Stomach (tissue), 4 donors: ENCODE measurements around the gene DCAKD.

Experiments used
- CTCF ChIP-seq, 7 experiments: fragments of 450-650 bp in 4 of 7; fragments of 200-600 bp in 3 of 7; sonication (generic) in 3 of 7; IDR thresholded peaks; one replicate each; pipeline ENCODE4 v1.5.1; 2016 to 2019; ENCODE audit warnings: antibody characterized with exemption in 7 of 7, control low read depth in 2 of 7, mild to moderate bottlenecking in 1 of 7
- EP300 ChIP-seq: sonication (generic); formaldehyde crosslinking; IDR thresholded peaks from one replicate; pipeline ENCODE4 v1.6.1; 2017; ENCODE audit warnings: antibody characterized with exemption
- POLR2A ChIP-seq, 4 donors: fragments of 450-650 bp; IDR thresholded peaks; one replicate each; pipeline ENCODE4 v1.6.1; 2016; ENCODE audit warnings: antibody characterized with exemption in 4 of 4, control low read depth in 2 of 4, mild to moderate bottlenecking in 1 of 4, moderate library complexity in 1 of 4

- TF ChIP-seq CTCF (IDR thresholded peaks at IDR 0.05) (no peak), POLR2A (IDR thresholded peaks at IDR 0.05) (no peak), EP300 (no peak)
Observed at GRCh38 chr17:45052052-45052772, 780 bp upstream of the DCAKD start.
